ENCODE measurements around the gene MALAT1. TPM values are rescaled to one million over a fixed set of nuclear protein-coding genes. Genes with fewer than 3 reads are reported as not detected.

Gene MALAT1
- total and polyA plus RNA-seq, 10 of the 15 experiments (the other 5 are each of a cell fraction or from before 2014, with no cell fraction given) = 448 to 8,160 (median 2,019) TPM

GRCh38 chr11:65541093-65541982, 42.5 kb downstream of the MALAT1 start (continued):
- TF ChIP-seq MLLT1 (IDR thresholded peaks at IDR 0.05) (0 out of 2 replicates have a peak, but pooled peaks have one; percentile 12), GATAD2B (conservative IDR thresholded peaks at IDR 0.05; ENCODE audit: low read depth) (peak; percentile 19; the same call in 1 of the 2 replicates), TCF12 (IDR thresholded peaks at IDR 0.05; ENCODE audit: low read depth, low read length) (no peak), ZNF24 (IDR thresholded peaks at IDR 0.05) (no peak), ZNF274 (IDR thresholded peaks at IDR 0.05; ENCODE audit: insufficient read depth, insufficient read length) (no peak), ATF7 (IDR thresholded peaks at IDR 0.05; ENCODE audit: low read depth) (0 out of 2 replicates have a peak, but pooled peaks have one; percentile 6), USF1 (IDR thresholded peaks at IDR 0.05; ENCODE audit: borderline replicate concordance, extremely low read length, insufficient read depth, low read depth, low read length) (no peak), EZH2 (IDR thresholded peaks at IDR 0.05; ENCODE audit: borderline replicate concordance, control insufficient read depth, low read depth, low read length) (no peak)

All from GM12878 (cell line).